ENCODE data around the gene PPIL1. TPM values are rescaled to one million over a fixed set of nuclear protein-coding genes. Genes with fewer than 3 reads are reported as not detected.

PPIL1 gene
- polyA plus RNA-seq, 2 of the 4 experiments (the other 2 are of a cell fraction): 42.6 to 60.0 TPM

DNA sequence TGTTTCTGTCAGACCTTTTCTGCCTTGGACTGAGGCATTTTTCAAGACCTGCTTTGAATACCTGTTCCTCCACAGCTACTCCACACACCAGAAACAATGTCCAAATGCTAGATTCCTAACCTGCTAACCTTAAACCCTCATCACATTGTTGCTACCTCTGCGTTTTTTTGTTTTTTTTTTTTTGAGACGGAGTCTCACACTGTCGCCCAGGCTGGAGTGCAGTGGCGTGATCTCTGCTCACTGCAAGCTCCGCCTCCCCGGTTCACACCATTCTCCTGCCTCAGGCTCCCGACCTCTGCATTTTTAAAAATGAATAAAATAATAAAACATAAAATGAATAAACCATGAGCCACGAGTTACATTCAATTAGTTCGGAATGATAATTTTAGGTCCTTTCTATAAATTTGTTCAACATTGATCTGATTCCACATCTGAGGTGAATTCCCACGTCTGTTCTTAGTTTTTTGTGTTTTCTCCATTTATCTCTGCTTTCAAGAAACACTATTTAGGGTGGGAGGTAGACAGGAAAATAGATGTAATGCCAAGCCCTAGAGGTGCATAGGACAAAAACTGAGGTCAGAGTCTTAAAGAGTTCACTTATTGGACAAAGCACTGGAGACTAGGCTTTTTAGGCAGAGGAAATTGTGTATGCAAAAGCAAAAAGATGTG, 12.5 kb upstream of the PPIL1 start (continued):
- TF ChIP-seq, protein P1, sequence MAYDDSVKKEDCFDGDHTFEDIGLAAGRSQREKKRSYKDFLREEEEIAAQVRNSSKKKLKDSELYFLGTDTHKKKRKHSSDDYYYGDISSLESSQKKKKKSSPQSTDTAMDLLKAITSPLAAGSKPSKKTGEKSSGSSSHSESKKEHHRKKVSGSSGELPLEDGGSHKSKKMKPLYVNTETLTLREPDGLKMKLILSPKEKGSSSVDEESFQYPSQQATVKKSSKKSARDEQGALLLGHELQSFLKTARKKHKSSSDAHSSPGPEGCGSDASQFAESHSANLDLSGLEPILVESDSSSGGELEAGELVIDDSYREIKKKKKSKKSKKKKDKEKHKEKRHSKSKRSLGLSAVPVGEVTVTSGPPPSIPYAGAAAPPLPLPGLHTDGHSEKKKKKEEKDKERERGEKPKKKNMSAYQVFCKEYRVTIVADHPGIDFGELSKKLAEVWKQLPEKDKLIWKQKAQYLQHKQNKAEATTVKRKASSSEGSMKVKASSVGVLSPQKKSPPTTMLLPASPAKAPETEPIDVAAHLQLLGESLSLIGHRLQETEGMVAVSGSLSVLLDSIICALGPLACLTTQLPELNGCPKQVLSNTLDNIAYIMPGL (CRISPR knock-in tag; IDR thresholded peaks at IDR 0.05; ENCODE audit: borderline replicate concordance): no peak

DNA sequence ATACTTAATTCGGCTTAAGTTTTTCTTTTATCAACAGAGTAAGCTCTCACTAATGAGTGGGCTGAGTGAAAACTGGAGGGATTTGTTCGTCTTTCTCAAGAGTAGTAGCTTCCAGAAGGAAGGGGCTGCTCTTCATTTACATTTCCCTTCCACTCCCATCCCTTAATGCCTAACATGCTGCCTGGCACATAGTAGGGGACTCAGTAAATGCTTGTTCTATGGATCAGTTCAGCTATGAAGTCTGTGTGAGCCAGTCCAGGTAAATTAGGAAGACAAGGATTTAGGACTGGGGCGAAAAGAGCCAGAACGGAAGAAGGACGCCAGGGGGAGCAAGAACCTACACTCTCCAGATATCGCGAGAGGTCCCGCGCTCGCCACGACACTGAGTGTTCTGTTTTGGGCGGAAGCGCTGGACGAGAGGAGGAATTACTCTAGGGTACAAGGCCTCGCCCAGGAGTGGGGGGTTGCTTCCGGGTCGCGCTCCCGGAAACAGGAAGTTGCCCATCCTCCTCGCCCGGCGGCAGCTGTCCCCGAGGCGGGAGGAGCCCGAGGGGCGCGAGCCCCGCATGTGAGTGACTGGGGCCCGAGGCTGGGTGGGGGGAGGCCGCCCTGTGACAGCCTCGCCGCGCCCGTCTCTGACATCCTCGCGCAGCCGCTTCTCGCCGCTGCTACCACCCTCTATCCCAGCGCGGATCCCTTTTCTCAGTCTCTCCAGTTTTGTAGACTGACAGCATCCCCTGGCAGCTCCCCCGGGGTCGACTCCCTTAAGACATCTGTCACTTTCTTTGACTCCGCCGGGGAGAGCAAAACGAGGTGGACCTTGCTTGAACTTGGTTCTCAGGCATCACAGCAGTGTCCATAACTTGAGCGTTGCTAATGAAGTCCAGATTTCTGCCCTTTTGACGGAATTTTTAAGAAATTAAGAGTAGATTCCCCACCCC, 11.1 kb upstream of the PPIL1 start, which contains the start of gene C6orf89:
TSS of gene C6orf89 (plus strand) at position 492 of the 941 bp plus-strand sequence. CDS start 13,493 bp downstream, outside the sequence.
- Histone ChIP-seq H3K4me2 (peak within 1 kb of the TSS; percentile 96), H3K4me3 (peak within 1 kb of the TSS; percentile 81), H3K9me3 (no peaks in the 10 kb centered on the region), H3K4me1 (peaks cover 5% of the 10 kb centered on the region; the same call in 1 of the 3 replicates), H3K27ac (peak within 1 kb of the TSS; percentile 83 to 89)
- TF ChIP-seq PHF8 (IDR thresholded peaks at IDR 0.05; ENCODE audit: borderline replicate concordance, low read depth) (peak; percentile 45; the same call in 1 of the 2 replicates), SMC3 (IDR thresholded peaks at IDR 0.05) (peak; percentile 75), GATA3 (IDR thresholded peaks at IDR 0.05; ENCODE audit: borderline replicate concordance) (peak; percentile 40; the same call in 1 of the 2 replicates), CHD2 (IDR thresholded peaks at IDR 0.05; ENCODE audit: low read length, partially characterized antibody) (peak; percentile 95), POLR2A (IDR thresholded peaks at IDR 0.05; ENCODE audit: low read length) (peak; percentile 63), KDM1A (IDR thresholded peaks at IDR 0.05; ENCODE audit: low read depth) (no peak), RARB (CRISPR knock-in tag; IDR thresholded peaks at IDR 0.05) (no peak), POLR2AphosphoS2 (conservative IDR thresholded peaks at IDR 0.05; ENCODE audit: low read length) (no peak), HDAC2 (IDR thresholded peaks at IDR 0.05) (no peak), RAD21 (conservative IDR thresholded peaks at IDR 0.05 in 1 of 2, IDR thresholded peaks at IDR 0.05 in 1 of 2) (peak; percentile 26 to 55), JUN (IDR thresholded peaks at IDR 0.05) (peak; percentile 44 to 83; a peak in 4 of 5 replicates)
- TF ChIP-seq, protein P2, sequence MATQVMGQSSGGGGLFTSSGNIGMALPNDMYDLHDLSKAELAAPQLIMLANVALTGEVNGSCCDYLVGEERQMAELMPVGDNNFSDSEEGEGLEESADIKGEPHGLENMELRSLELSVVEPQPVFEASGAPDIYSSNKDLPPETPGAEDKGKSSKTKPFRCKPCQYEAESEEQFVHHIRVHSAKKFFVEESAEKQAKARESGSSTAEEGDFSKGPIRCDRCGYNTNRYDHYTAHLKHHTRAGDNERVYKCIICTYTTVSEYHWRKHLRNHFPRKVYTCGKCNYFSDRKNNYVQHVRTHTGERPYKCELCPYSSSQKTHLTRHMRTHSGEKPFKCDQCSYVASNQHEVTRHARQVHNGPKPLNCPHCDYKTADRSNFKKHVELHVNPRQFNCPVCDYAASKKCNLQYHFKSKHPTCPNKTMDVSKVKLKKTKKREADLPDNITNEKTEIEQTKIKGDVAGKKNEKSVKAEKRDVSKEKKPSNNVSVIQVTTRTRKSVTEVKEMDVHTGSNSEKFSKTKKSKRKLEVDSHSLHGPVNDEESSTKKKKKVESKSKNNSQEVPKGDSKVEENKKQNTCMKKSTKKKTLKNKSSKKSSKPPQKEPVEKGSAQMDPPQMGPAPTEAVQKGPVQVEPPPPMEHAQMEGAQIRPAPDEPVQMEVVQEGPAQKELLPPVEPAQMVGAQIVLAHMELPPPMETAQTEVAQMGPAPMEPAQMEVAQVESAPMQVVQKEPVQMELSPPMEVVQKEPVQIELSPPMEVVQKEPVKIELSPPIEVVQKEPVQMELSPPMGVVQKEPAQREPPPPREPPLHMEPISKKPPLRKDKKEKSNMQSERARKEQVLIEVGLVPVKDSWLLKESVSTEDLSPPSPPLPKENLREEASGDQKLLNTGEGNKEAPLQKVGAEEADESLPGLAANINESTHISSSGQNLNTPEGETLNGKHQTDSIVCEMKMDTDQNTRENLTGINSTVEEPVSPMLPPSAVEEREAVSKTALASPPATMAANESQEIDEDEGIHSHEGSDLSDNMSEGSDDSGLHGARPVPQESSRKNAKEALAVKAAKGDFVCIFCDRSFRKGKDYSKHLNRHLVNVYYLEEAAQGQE (IDR thresholded peaks at IDR 0.05): peak; percentile 90
- TF ChIP-seq, protein P3, sequence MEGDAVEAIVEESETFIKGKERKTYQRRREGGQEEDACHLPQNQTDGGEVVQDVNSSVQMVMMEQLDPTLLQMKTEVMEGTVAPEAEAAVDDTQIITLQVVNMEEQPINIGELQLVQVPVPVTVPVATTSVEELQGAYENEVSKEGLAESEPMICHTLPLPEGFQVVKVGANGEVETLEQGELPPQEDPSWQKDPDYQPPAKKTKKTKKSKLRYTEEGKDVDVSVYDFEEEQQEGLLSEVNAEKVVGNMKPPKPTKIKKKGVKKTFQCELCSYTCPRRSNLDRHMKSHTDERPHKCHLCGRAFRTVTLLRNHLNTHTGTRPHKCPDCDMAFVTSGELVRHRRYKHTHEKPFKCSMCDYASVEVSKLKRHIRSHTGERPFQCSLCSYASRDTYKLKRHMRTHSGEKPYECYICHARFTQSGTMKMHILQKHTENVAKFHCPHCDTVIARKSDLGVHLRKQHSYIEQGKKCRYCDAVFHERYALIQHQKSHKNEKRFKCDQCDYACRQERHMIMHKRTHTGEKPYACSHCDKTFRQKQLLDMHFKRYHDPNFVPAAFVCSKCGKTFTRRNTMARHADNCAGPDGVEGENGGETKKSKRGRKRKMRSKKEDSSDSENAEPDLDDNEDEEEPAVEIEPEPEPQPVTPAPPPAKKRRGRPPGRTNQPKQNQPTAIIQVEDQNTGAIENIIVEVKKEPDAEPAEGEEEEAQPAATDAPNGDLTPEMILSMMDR (IDR thresholded peaks at IDR 0.05): peak; percentile 64
- TF ChIP-seq, protein P4, sequence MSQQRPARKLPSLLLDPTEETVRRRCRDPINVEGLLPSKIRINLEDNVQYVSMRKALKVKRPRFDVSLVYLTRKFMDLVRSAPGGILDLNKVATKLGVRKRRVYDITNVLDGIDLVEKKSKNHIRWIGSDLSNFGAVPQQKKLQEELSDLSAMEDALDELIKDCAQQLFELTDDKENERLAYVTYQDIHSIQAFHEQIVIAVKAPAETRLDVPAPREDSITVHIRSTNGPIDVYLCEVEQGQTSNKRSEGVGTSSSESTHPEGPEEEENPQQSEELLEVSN (IDR thresholded peaks at IDR 0.05; ENCODE audit: borderline replicate concordance, low read depth): 0 out of 2 replicates have a peak, but pooled peaks have one; percentile 40
- TF ChIP-seq, protein P5, sequence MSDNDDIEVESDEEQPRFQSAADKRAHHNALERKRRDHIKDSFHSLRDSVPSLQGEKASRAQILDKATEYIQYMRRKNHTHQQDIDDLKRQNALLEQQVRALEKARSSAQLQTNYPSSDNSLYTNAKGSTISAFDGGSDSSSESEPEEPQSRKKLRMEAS (IDR thresholded peaks at IDR 0.05): peak; percentile 73
- CTCF ChIA-PET: interaction anchor here (0.6 to 2.9 kb wide), 44 partner anchors 11 to 380 kb away, joined by 3 to 42 read pairs (median 4); partner anchors contain the start of genes PI16 and PPIL1
- peak; percentile 75 to 96 for DNase-seq (ENCODE audit: low read depth in 1 of 2, low spot score in 1 of 2)
- FAIRE-seq: no peak
- peak; percentile 100 for ATAC-seq
- WGBS (ENCODE audit: missing lambda C conversion rate): 3% methylated on average over 21 of the region's 48 CpGs
- POLR2A ChIA-PET: interaction anchor here (1.0 to 1.4 kb wide), 2 partner anchors 11 to 132 kb away, joined by 7 to 12 read pairs; partner anchors contain the start of gene PPIL1

All from A549 (cell line).